Stimulated activated CD4-positive, alpha-beta T cell treated with anti-CD3 and anti-CD28 coated beads, TNF-alpha, amount 100 ng/mL, for 24 hours (primary cell): ENCODE data around the gene RBM41.

Experiments
- DNase-seq, 3 experiments: peaks; one replicate each; pipeline ENCODE4 v3.0.0-alpha.2; 2020; ENCODE audit warnings: low read depth in 3 of 3

RBM41 gene

GRCh38 chrX:107029752-107030151 lies 88.9 kb downstream of the RBM41 start:
- DNase-seq, result no peak

GRCh38 chrX:107025545-107025944 lies 93.1 kb downstream of the RBM41 start:
- no peak for DNase-seq

DNA sequence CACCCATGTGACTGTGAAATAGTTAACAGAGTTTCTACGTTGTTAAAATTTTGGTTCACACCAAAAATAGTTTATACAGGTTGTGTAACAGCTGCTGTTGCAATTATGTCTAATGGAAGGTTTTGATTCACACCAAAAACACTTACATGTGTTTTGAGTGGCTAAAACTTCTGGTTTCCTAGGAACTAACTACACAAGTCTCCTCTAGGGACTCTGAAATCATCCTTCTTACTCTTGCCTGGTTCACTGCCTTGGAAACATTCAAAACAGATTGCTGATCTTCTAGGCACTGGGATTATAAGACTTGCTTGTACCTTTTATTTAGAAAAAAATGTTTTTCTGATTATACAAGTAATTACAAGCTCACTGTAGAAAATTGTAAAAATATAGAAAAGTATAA lies 103.7 kb downstream of the RBM41 start:
- DNase-seq, result no peak
